Subcutaneous abdominal adipose tissue (tissue), 5 donors: ENCODE results near the gene INTS1.

Experiments
- H3K27ac ChIP-seq: one replicate; pipeline ENCODE4 v1.7.0; 2013; ENCODE audit warnings: low read depth, mild to moderate bottlenecking, inconsistent platforms, low read length, moderate library complexity
- H3K27me3 ChIP-seq, 5 donors: one replicate each; pipeline ENCODE4 v1.7.0; 2013; ENCODE audit warnings: low read length in 5 of 5, inconsistent platforms in 1 of 5; ENCODE audit not compliant: control insufficient read depth in 5 of 5, insufficient read depth in 4 of 5
- H3K36me3 ChIP-seq, 5 donors: one replicate each; pipeline ENCODE4 v1.7.0; 2013; ENCODE audit warnings: low read length in 5 of 5; ENCODE audit not compliant: control insufficient read depth in 5 of 5, insufficient read depth in 5 of 5
- H3K4me1 ChIP-seq, 5 donors: one replicate each; pipeline ENCODE4 v1.7.0; 2013; ENCODE audit warnings: low read length in 5 of 5, mild to moderate bottlenecking in 3 of 5, moderate library complexity in 1 of 5; ENCODE audit not compliant: control insufficient read depth in 5 of 5, insufficient read depth in 5 of 5
- H3K4me3 ChIP-seq, 5 donors: one replicate each; pipeline ENCODE4 v1.7.0; 2013; ENCODE audit warnings: low read length in 5 of 5, low read depth in 1 of 5
- H3K9ac ChIP-seq, 5 donors: one replicate each; pipeline ENCODE4 v1.7.0; 2013; ENCODE audit warnings: low read length in 5 of 5, mild to moderate bottlenecking in 4 of 5, moderate library complexity in 3 of 5
- H3K9me3 ChIP-seq, 5 donors: one replicate each; pipeline ENCODE4 v1.7.0; 2013; ENCODE audit warnings: low read length in 5 of 5; ENCODE audit not compliant: control insufficient read depth in 5 of 5
- donor health status: healthy.
- donor health status: healthy.
- donor health status: healthy.
- donor health status: healthy.
- donor health status: healthy.

The INTS1 gene

GRCh38 chr7:1437155-1437880 lies 66.9 kb downstream of the INTS1 start:
- Histone ChIP-seq H3K27ac (no peak overlapping the region), H3K27me3 (peaks cover 0 to under 1% (median under 1%) of the 10 kb centered on the region in 5 donors), H3K9me3 (no peaks in the 10 kb centered on the region), H3K4me1 (peaks cover 0 to 5% (median 4%) of the 10 kb centered on the region in 5 donors), H3K9ac (no peak overlapping the region), H3K4me3 (no peak overlapping the region), H3K36me3 (peaks cover 0 to 37% (median 11%) of the 10 kb centered on the region in 5 donors)

GRCh38 chr7:1436608-1437007 lies 67.6 kb downstream of the INTS1 start:
- no peak overlapping the region for H3K4me3 ChIP-seq
- peaks cover 3 to 6% (median 4%) of the 10 kb centered on the region in 5 donors for H3K27me3 ChIP-seq
- peaks cover 0 to 30% (median 8%) of the 10 kb centered on the region in 5 donors for H3K36me3 ChIP-seq
- no peak overlapping the region for H3K9ac ChIP-seq
- peaks cover 0 to 7% (median 6%) of the 10 kb centered on the region in 5 donors for H3K4me1 ChIP-seq
- no peaks in the 10 kb centered on the region for H3K9me3 ChIP-seq
- no peak overlapping the region for H3K27ac ChIP-seq

GRCh38 chr7:1434891-1435670 lies 69.1 kb downstream of the INTS1 start:
- no peak overlapping the region for H3K9ac ChIP-seq
- peaks cover 3 to 20% (median 15%) of the 10 kb centered on the region in 5 donors for H3K27me3 ChIP-seq
- no peaks in the 10 kb centered on the region for H3K9me3 ChIP-seq
- no peak overlapping the region for H3K27ac ChIP-seq
- H3K36me3 ChIP-seq = peaks cover 0 to 23% (median 5%) of the 10 kb centered on the region in 5 donors
- no peak overlapping the region for H3K4me3 ChIP-seq
- H3K4me1 ChIP-seq = peaks cover 0 to 7% (median 6%) of the 10 kb centered on the region in 5 donors

- H3K9ac ChIP-seq = no peak overlapping the region
- H3K36me3 ChIP-seq = peaks cover 0 to 22% (median 5%) of the 10 kb centered on the region in 5 donors
- H3K27ac ChIP-seq = no peak overlapping the region
- H3K9me3 ChIP-seq = no peaks in the 10 kb centered on the region
- H3K4me1 ChIP-seq = peaks cover 0 to 8% (median 6%) of the 10 kb centered on the region in 5 donors
- H3K4me3 ChIP-seq = no peak overlapping the region
- H3K27me3 ChIP-seq = peaks cover 3 to 27% (median 24%) of the 10 kb centered on the region in 5 donors
These were observed 69.9 kb downstream of the INTS1 start for GRCh38 chr7:1434165-1434718.

- H3K4me1 ChIP-seq = peaks cover 0 to 13% (median 6%) of the 10 kb centered on the region in 5 donors
- H3K9ac ChIP-seq = no peak overlapping the region
- peaks cover 5 to 34% (median 25%) of the 10 kb centered on the region in 5 donors for H3K27me3 ChIP-seq
- H3K9me3 ChIP-seq = no peaks in the 10 kb centered on the region
- peaks cover 0 to 18% (median 5%) of the 10 kb centered on the region in 5 donors for H3K36me3 ChIP-seq
- H3K4me3 ChIP-seq = no peak overlapping the region
- no peak overlapping the region for H3K27ac ChIP-seq
These were observed 70.9 kb downstream of the INTS1 start for GRCh38 chr7:1433128-1433920.

- H3K27me3 ChIP-seq = peaks cover 5 to 34% (median 25%) of the 10 kb centered on the region in 5 donors
- no peak overlapping the region for H3K9ac ChIP-seq
- peaks cover 0 to 11% (median 5%) of the 10 kb centered on the region in 5 donors for H3K36me3 ChIP-seq
- H3K27ac ChIP-seq = no peak overlapping the region
- no peaks in the 10 kb centered on the region for H3K9me3 ChIP-seq
- no peak overlapping the region for H3K4me3 ChIP-seq
- peaks cover 0 to 13% (median 6%) of the 10 kb centered on the region in 5 donors for H3K4me1 ChIP-seq
These were observed 71.6 kb downstream of the INTS1 start for GRCh38 chr7:1432411-1433082.

GRCh38 chr7:1431634-1432380 lies 72.4 kb downstream of the INTS1 start:
- Histone ChIP-seq H3K9me3 (no peaks in the 10 kb centered on the region), H3K36me3 (peaks cover 0 to 4% (median 0%) of the 10 kb centered on the region in 5 donors), H3K9ac (no peak overlapping the region), H3K4me1 (peaks cover 0 to 13% (median 6%) of the 10 kb centered on the region in 5 donors), H3K27ac (no peak overlapping the region), H3K27me3 (peaks cover 5 to 34% (median 25%) of the 10 kb centered on the region in 5 donors), H3K4me3 (no peak overlapping the region)

GRCh38 chr7:1431226-1431625 lies 73.0 kb downstream of the INTS1 start:
- Histone ChIP-seq H3K36me3 (no peaks in the 10 kb centered on the region), H3K4me1 (peaks cover 0 to 13% (median 6%) of the 10 kb centered on the region in 5 donors), H3K27ac (no peak overlapping the region), H3K4me3 (no peak overlapping the region), H3K9me3 (no peaks in the 10 kb centered on the region), H3K27me3 (peaks cover 7 to 34% (median 27%) of the 10 kb centered on the region in 5 donors), H3K9ac (no peak overlapping the region)
